H1 (cell line): ENCODE measurements around the gene SUSD5. TPM values are rescaled to one million over a fixed set of nuclear protein-coding genes. Genes with fewer than 3 reads are reported as not detected.

ENCODE experiments used
- CTBP2 ChIP-seq: IDR thresholded peaks from 2 replicates; pipeline ENCODE4 v1.7.0; 2011; ENCODE audit warnings: borderline replicate concordance, mild to moderate bottlenecking, moderate library complexity, mixed read lengths, low read length; ENCODE audit not compliant: insufficient read depth, insufficient read length
- POLR2A ChIP-seq, 2 experiments: IDR thresholded peaks; 1 replicate in 1 of 2; 2 replicates in 1 of 2; pipeline ENCODE4 v1.6.1; 2011; ENCODE audit warnings: low read depth in 2 of 2, low read length in 2 of 2, mild to moderate bottlenecking in 2 of 2; ENCODE audit errors: control extremely low read depth in 1 of 2
- POLR2AphosphoS5 ChIP-seq: IDR thresholded peaks from 2 replicates; pipeline ENCODE4 v1.6.1; 2011; ENCODE audit warnings: low read depth, low read length
- RAD21 ChIP-seq, 2 experiments: IDR thresholded peaks in 1 of 2; conservative IDR thresholded peaks in 1 of 2; 2 replicates each; pipeline ENCODE4 v1.6.1; 2011; ENCODE audit warnings: low read depth in 2 of 2, low read length in 2 of 2, improper control_type of control experiment in 1 of 2, inconsistent platforms in 1 of 2, mild to moderate bottlenecking in 1 of 2, moderate library complexity in 1 of 2
- RFX5 ChIP-seq: IDR thresholded peaks from 2 replicates; pipeline ENCODE4 v1.6.1; 2011; ENCODE audit warnings: low read depth, low read length, improper control_type of control experiment, borderline replicate concordance
- polyA plus RNA-seq, 7 experiments: library from polyadenylated mRNA; depleted of rRNA in 3 of 7; stranded (reverse) in 5 of 7; unstranded in 2 of 7; fragments of >200 nt in 5 of 7; fragments of 200-250 nt in 2 of 7; gene quantifications; 1 replicate in 5 of 7; 2 replicates in 1 of 7; 4 replicates in 1 of 7; pipeline versions ENCODE4 v1.2.1 to v1.2.3, GENCODE V29; 2011 to 2013; ENCODE audit warnings: missing spikeins in 2 of 7, mixed read lengths in 2 of 7
- total RNA-seq: library from RNA; stranded (reverse); fragmentation: NEBNext Ultra II Directional; extraction: Animal tissue kit (Norgen Biotek cat#: 25700); gene quantifications from 2 replicates; pipeline ENCODE4 v1.2.1, GENCODE V29; 2021
- TF ChIP-seq, protein P1 (sequence below): IDR thresholded peaks from 2 replicates; pipeline ENCODE4 v1.6.1; 2011; ENCODE audit warnings: low read depth, mild to moderate bottlenecking, low read length; ENCODE audit not compliant: insufficient read depth

SUSD5 gene
- total and polyA plus RNA-seq, 2 of the 8 experiments (the other 6 are each of a cell fraction or from before 2014, with no cell fraction given), result 0.92 to 3.3 TPM

DNA sequence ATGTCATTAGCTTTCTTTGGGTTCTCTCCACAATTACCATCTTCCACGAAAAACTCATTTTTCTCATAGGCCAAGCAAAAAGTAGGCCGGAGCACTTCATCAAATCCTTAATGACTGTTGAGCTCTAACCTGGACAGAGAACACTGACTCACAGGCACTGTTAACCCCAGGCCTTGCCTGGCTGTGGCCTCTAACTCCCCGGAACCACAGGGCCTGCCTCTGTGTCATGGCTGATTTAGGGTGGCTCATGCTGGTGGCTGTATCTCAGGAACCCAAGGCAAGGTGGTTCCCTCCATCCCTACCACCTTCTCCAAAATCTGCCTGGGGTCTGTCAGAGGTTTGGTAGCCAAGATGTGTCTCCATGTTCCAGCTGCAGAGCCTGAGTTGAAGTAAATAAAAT, 101.1 kb downstream of the SUSD5 start (continued):
- TF ChIP-seq RFX5 (no peak), POLR2A (IDR thresholded peaks at IDR 0.05; ENCODE audit: control extremely low read depth in 1 of 2, low read depth in 2 of 2, low read length in 2 of 2) (no peak), CTBP2 (no peak), RAD21 (IDR thresholded peaks at IDR 0.05 in 1 of 2, conservative IDR thresholded peaks at IDR 0.05 in 1 of 2; ENCODE audit: low read depth in 2 of 2, low read length in 2 of 2) (no peak), POLR2AphosphoS5 (no peak)
- TF ChIP-seq, protein P1, sequence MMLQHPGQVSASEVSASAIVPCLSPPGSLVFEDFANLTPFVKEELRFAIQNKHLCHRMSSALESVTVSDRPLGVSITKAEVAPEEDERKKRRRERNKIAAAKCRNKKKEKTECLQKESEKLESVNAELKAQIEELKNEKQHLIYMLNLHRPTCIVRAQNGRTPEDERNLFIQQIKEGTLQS, result no peak
